Activated CD8-positive, alpha-beta memory T cell treated with anti-CD3 and anti-CD28 coated beads for 4 hours (primary cell): ENCODE measurements around the gene CDK14.

Experiments used
- DNase-seq, 2 donors: peaks; one replicate each; pipeline ENCODE4 v3.0.0-alpha.2; 2020; ENCODE audit warnings: low read depth in 2 of 2

CDK14 gene

GRCh38 chr7:90999989-91000979, 404.2 kb downstream of the CDK14 start:
- DNase-seq, result no peak

GRCh38 chr7:91005024-91005423, 408.9 kb downstream of the CDK14 start:
- no peak for DNase-seq

GRCh38 chr7:91005841-91006240, 409.7 kb downstream of the CDK14 start:
- DNase-seq, result no peak

- no peak for DNase-seq
Measured at GRCh38 chr7:91007371-91007770, 411.2 kb downstream of the CDK14 start.

GRCh38 chr7:91013078-91013477, 417.0 kb downstream of the CDK14 start:
- no peak for DNase-seq

GRCh38 chr7:91019686-91020385, 423.7 kb downstream of the CDK14 start:
- no peak for DNase-seq

- no peak for DNase-seq
Measured at GRCh38 chr7:91020636-91021385, 424.7 kb downstream of the CDK14 start.

- DNase-seq, result no peak
Measured at GRCh38 chr7:91021956-91022355, 425.8 kb downstream of the CDK14 start.

- DNase-seq, result no peak
Measured at GRCh38 chr7:91025906-91026390, 429.8 kb downstream of the CDK14 start.

GRCh38 chr7:91029688-91030087, 433.6 kb downstream of the CDK14 start:
- DNase-seq, result no peak

GRCh38 chr7:91030680-91031380, 434.7 kb downstream of the CDK14 start:
- no peak for DNase-seq

GRCh38 chr7:91031757-91032156, 435.6 kb downstream of the CDK14 start:
- no peak for DNase-seq

GRCh38 chr7:91033574-91033973, 437.5 kb downstream of the CDK14 start:
- DNase-seq, result no peak

- no peak for DNase-seq
Measured at GRCh38 chr7:91034459-91035368, 438.6 kb downstream of the CDK14 start.

GRCh38 chr7:91039033-91039432, 442.9 kb downstream of the CDK14 start:
- no peak for DNase-seq

- no peak for DNase-seq
Measured at GRCh38 chr7:91041141-91041540, 445.0 kb downstream of the CDK14 start.

GRCh38 chr7:91041901-91042484, 445.9 kb downstream of the CDK14 start:
- no peak for DNase-seq

GRCh38 chr7:91043186-91043585, 447.1 kb downstream of the CDK14 start:
- DNase-seq, result no peak

GRCh38 chr7:91043924-91044645, 448.0 kb downstream of the CDK14 start:
- no peak for DNase-seq
